CD4-positive, alpha-beta memory T cell (primary cell): Measurements from ENCODE around the gene MED31. TPM values are rescaled to one million over a fixed set of nuclear protein-coding genes. Genes with fewer than 3 reads are reported as not detected.

ENCODE experiments used
- CTCF ChIA-PET: fragments of 350-600 bp; sonication (Branson Sonifier 250); formaldehyde crosslinking; loops from one replicate; lab custom pipeline; 2021; ENCODE audit warnings: inconsistent platforms; ENCODE audit not compliant: partially characterized antibody; lab: Charles Lee
- POLR2A ChIA-PET: fragments of 350-600 bp; sonication (Branson Sonifier 250); formaldehyde crosslinking; loops from one replicate; lab custom pipeline; 2021; ENCODE audit not compliant: partially characterized antibody; lab: Charles Lee
- DNase-seq, 5 donors: peaks; one replicate each; pipeline versions ENCODE4 v3.0.0 to v3.0.0-alpha.2; 2020 to 2022; ENCODE audit warnings: mixed read lengths in 1 of 5
- H3K27ac ChIP-seq: one replicate; pipeline ENCODE4 v1.7.0; 2013; ENCODE audit warnings: low read depth, low read length
- H3K27me3 ChIP-seq: 2 replicates; pipeline ENCODE4 v1.7.0; 2013; ENCODE audit warnings: mild to moderate bottlenecking, low read length, moderate library complexity; ENCODE audit not compliant: insufficient read depth
- H3K36me3 ChIP-seq: 2 replicates; pipeline ENCODE4 v1.7.0; 2013; ENCODE audit warnings: mild to moderate bottlenecking, low read length, moderate library complexity; ENCODE audit not compliant: insufficient read depth
- H3K4me1 ChIP-seq: 2 replicates; pipeline ENCODE4 v1.7.0; 2013; ENCODE audit warnings: mild to moderate bottlenecking, low read length, moderate library complexity; ENCODE audit not compliant: insufficient read depth
- H3K4me3 ChIP-seq, 2 donors: one replicate each; pipeline ENCODE4 v1.7.0; 2013; ENCODE audit warnings: low read length in 2 of 2, mild to moderate bottlenecking in 1 of 2
- H3K9me3 ChIP-seq, 2 donors: one replicate each; pipeline ENCODE4 v1.7.0; 2013; ENCODE audit warnings: low read length in 2 of 2, control low read depth in 1 of 2; ENCODE audit not compliant: control insufficient read depth in 1 of 2
- H3K27ac Mint-ChIP-seq, 7 donors: one replicate each; pipeline ENCODE4 v1.8.0; 2020 to 2021; ENCODE audit warnings: mixed read lengths in 7 of 7, mild to moderate bottlenecking in 6 of 7, inconsistent platforms in 3 of 7, moderate library complexity in 3 of 7
- H3K27me3 Mint-ChIP-seq, 2 donors: one replicate each; pipeline ENCODE4 v1.8.0; 2020 to 2021; ENCODE audit warnings: mixed read lengths in 2 of 2
- H3K36me3 Mint-ChIP-seq, 2 donors: one replicate each; pipeline ENCODE4 v1.8.0; 2020 to 2021; ENCODE audit warnings: mixed read lengths in 2 of 2, inconsistent platforms in 1 of 2, mild to moderate bottlenecking in 1 of 2
- H3K4me1 Mint-ChIP-seq, 4 donors: one replicate each; pipeline ENCODE4 v1.8.0; 2020 to 2021; ENCODE audit warnings: mixed read lengths in 4 of 4, mild to moderate bottlenecking in 1 of 4
- H3K4me3 Mint-ChIP-seq, 8 donors: one replicate each; pipeline ENCODE4 v1.8.0; 2020 to 2021; ENCODE audit warnings: mixed read lengths in 8 of 8, mild to moderate bottlenecking in 7 of 8, moderate library complexity in 6 of 8, inconsistent platforms in 3 of 8
- H3K9me3 Mint-ChIP-seq, 8 donors: one replicate each; pipeline ENCODE4 v1.8.0; 2020 to 2021; ENCODE audit warnings: mixed read lengths in 8 of 8, mild to moderate bottlenecking in 5 of 8, inconsistent platforms in 3 of 8, moderate library complexity in 1 of 8
- intact Hi-C: fragments of 100-400 bp; cut with micrococcal nuclease; formaldehyde crosslinking; loops from one replicate; pipeline ENCODE4 v1.15.1; 2023
- polyA plus RNA-seq, 2 donors: library from polyadenylated mRNA; unstranded; fragments of 300-500 nt; fragmentation: Illumina TruSeq; gene quantifications; one replicate each; pipeline ENCODE4 v1.2.3, GENCODE V29; 2021
- total RNA-seq, 2 experiments: library from RNA; stranded (reverse); gene quantifications; one replicate each; pipeline ENCODE4 v1.2.3, GENCODE V29; 2021

MED31 gene
- total and polyA plus RNA-seq, 4 experiments from 2014 or later = 25.6 to 44.7 (median 33.3) TPM

DNA sequence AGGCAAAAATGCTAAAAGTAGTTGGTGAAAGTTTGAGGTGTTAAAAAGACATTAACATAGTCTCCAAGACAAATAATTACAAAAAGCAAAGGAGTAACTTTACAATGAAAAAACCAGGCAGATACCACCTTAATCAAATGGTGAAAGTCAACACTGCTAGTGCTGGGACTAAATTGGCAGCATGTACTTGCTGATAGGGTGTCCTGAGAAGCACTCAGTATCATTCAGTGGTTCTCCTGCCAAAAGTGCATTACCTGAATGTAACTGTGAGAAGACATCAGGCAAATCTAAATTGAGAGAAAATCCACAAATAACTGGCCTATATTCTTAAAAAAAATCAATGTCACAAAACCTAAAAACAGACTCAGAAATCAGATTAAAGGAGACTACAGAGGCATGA is 18.9 kb downstream of the MED31 start:
- Mint-ChIP-seq H3K4me3 (no peak overlapping the region), H3K36me3 (peaks cover 58% of the 10 kb centered on the region in 2 donors), H3K27ac (no peak overlapping the region), H3K9me3 (no peaks in the 10 kb centered on the region), H3K4me1 (peaks cover 0 to 13% (median 4%) of the 10 kb centered on the region in 4 donors), H3K27me3 (no peaks in the 10 kb centered on the region)
- no peaks in the 10 kb centered on the region for H3K9me3 ChIP-seq
- intact Hi-C loops = no loop called here
- no peak for DNase-seq
- no peak overlapping the region for H3K4me3 ChIP-seq
- no peaks in the 10 kb centered on the region for H3K4me1 ChIP-seq
- H3K27ac ChIP-seq = no peak overlapping the region
- no peaks in the 10 kb centered on the region for H3K27me3 ChIP-seq
- CTCF ChIA-PET = no interaction called here
- H3K36me3 ChIP-seq = peaks cover 33% of the 10 kb centered on the region
- POLR2A ChIA-PET = no interaction called here

DNA sequence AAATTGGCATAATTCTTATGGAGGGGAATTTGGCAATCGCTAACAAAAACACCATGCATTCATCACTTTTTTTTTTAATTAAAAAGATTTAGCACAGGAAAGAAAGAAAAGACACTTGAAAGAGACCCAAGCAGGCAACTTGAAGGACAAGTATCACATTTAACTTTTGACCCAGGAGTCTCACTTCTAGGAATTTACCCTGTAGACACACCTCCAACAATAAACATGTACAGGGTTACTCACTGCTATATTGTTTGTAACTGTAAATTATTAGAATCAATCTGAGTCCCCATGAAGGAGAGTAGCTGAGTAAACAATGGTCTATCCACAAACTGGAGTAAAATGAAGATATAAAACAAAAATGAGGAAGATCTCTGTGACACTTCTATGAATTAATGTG is 21.0 kb downstream of the MED31 start:
- Histone ChIP-seq H3K9me3 (no peaks in the 10 kb centered on the region), H3K36me3 (peaks cover 34% of the 10 kb centered on the region), H3K4me3 (no peak overlapping the region), H3K27ac (no peak overlapping the region), H3K27me3 (no peaks in the 10 kb centered on the region), H3K4me1 (no peaks in the 10 kb centered on the region)
- POLR2A ChIA-PET = no interaction called here
- Mint-ChIP-seq H3K36me3 (peaks cover 69 to 70% of the 10 kb centered on the region in 2 donors), H3K4me3 (no peak overlapping the region), H3K27me3 (no peaks in the 10 kb centered on the region), H3K9me3 (no peaks in the 10 kb centered on the region), H3K4me1 (peaks cover 0 to 13% (median 4%) of the 10 kb centered on the region in 4 donors), H3K27ac (no peak overlapping the region)
- CTCF ChIA-PET = no interaction called here
- DNase-seq = no peak
- intact Hi-C loops = no loop called here

DNA sequence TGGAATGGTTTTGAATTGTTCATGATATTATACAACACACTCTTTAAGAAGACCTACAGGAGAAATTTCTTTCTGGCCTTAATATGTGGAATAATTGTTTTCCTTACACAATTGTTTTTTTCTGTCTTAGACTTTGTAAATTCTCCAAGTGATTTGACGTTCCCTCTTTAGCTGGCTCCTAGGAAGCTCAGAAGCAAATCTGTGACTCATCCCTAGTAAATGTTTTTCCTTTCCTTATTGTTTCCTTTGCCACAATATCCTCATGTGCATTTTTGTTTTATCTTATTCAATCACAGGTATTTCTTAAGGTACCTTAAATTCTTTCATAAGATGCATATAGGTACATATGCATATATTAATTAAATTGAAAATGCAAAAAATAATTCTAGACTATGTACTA is 24.4 kb downstream of the MED31 start:
- Histone ChIP-seq H3K4me3 (no peak overlapping the region), H3K4me1 (no peaks in the 10 kb centered on the region), H3K9me3 (no peaks in the 10 kb centered on the region), H3K27ac (no peak overlapping the region), H3K36me3 (peaks cover 28% of the 10 kb centered on the region), H3K27me3 (no peaks in the 10 kb centered on the region)
- intact Hi-C loops = no loop called here
- CTCF ChIA-PET = no interaction called here
- Mint-ChIP-seq H3K36me3 (peaks cover 54 to 67% of the 10 kb centered on the region in 2 donors), H3K27ac (no peak overlapping the region), H3K4me3 (no peak overlapping the region), H3K27me3 (no peaks in the 10 kb centered on the region), H3K4me1 (peaks cover 0 to 10% (median 3%) of the 10 kb centered on the region in 4 donors), H3K9me3 (no peaks in the 10 kb centered on the region)
- DNase-seq = no peak
- POLR2A ChIA-PET = no interaction called here

DNA sequence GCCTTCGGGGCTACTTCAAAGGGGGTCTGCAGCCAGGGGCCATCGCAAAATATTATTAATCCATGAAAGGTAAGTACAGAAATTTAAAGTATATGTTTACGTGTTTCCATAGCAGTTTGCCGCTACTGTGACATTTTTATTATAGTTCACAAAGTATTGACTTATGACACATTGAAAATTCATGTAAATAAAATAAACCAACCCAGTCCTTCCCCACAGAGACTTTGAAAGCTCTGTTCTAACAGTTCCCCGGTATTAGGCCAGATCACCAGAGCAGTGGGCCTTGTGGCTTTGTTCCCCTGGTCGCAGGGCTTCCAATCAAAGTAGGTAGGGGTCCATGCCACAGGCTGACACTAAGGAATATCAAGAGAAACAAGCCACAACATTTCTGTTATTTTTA is 24.8 kb downstream of the MED31 start:
- CTCF ChIA-PET = no interaction called here
- no peaks in the 10 kb centered on the region for H3K27me3 Mint-ChIP-seq
- POLR2A ChIA-PET = no interaction called here
- Histone ChIP-seq H3K9me3 (no peaks in the 10 kb centered on the region), H3K27ac (no peak overlapping the region), H3K27me3 (no peaks in the 10 kb centered on the region), H3K4me1 (no peaks in the 10 kb centered on the region), H3K4me3 (no peak overlapping the region), H3K36me3 (peaks cover 32% of the 10 kb centered on the region)
- H3K27ac Mint-ChIP-seq = no peak overlapping the region
- no peaks in the 10 kb centered on the region for H3K9me3 Mint-ChIP-seq
- DNase-seq = no peak
- intact Hi-C loops = no loop called here
- no peak overlapping the region for H3K4me3 Mint-ChIP-seq
- H3K4me1 Mint-ChIP-seq = peaks cover 0 to 10% (median 3%) of the 10 kb centered on the region in 4 donors
- H3K36me3 Mint-ChIP-seq = peaks cover 53 to 71% of the 10 kb centered on the region in 2 donors

DNA sequence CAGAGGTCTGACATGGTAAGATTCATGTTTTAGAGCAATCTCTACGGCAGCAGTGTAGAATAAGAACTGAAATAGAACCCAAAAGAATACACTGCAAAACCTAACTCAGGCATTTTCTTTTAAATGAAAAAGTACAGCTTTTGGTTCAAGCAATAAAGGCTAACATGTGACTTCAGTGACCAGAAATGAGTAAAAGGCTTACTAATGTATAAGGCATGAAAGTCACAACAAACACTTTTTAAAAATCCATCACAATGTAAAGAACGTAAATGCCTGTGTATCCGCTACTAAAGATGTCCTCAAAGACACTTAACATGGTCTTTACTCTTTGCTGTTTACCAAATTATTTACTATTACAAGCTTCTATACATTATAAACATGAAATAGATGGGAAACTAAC is 27.5 kb downstream of the MED31 start:
- Histone ChIP-seq H3K27ac (no peak overlapping the region), H3K36me3 (peaks cover 27% of the 10 kb centered on the region), H3K4me1 (no peaks in the 10 kb centered on the region), H3K9me3 (no peaks in the 10 kb centered on the region), H3K4me3 (no peak overlapping the region), H3K27me3 (no peaks in the 10 kb centered on the region)
- H3K27me3 Mint-ChIP-seq = no peaks in the 10 kb centered on the region
- POLR2A ChIA-PET = no interaction called here
- peaks cover 0 to 2% (median 0%) of the 10 kb centered on the region in 4 donors for H3K4me1 Mint-ChIP-seq
- H3K36me3 Mint-ChIP-seq = peaks cover 48 to 69% of the 10 kb centered on the region in 2 donors
- no peak overlapping the region for H3K4me3 Mint-ChIP-seq
- DNase-seq = no peak
- intact Hi-C loops = no loop called here
- H3K27ac Mint-ChIP-seq = peak overlapping the region in 1 of 7 donors; percentile 15
- CTCF ChIA-PET = no interaction called here
- H3K9me3 Mint-ChIP-seq = no peaks in the 10 kb centered on the region

DNA sequence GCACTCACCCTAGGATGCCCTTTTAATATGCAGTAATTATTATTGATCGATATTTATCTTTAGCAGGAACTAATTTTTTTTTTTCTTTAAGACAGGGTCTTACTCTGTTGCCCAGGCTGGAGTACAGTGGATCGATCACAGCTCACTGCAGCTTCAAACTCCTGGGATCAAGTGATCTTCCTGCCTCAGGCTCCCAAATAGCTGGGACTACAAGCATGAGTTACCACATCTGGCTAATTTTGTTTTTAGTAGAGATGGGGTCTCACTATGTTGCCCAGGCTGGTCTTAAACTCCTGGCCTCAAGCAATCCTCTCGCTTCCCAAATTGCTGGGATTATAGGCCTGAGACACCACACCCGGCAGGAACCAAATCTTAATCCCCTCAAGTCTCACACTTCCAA is 40.2 kb downstream of the MED31 start:
- no peaks in the 10 kb centered on the region for H3K9me3 Mint-ChIP-seq
- no peak overlapping the region for H3K4me3 Mint-ChIP-seq
- ChIA-PET POLR2A (no interaction called here), CTCF (no interaction called here)
- Histone ChIP-seq H3K36me3 (peaks cover 32% of the 10 kb centered on the region), H3K27me3 (no peaks in the 10 kb centered on the region), H3K4me3 (no peak overlapping the region), H3K27ac (no peak overlapping the region), H3K4me1 (no peaks in the 10 kb centered on the region), H3K9me3 (no peaks in the 10 kb centered on the region)
- peaks cover 0 to 2% (median 0%) of the 10 kb centered on the region in 4 donors for H3K4me1 Mint-ChIP-seq
- H3K27me3 Mint-ChIP-seq = no peaks in the 10 kb centered on the region
- H3K27ac Mint-ChIP-seq = peak overlapping the region in 1 of 7 donors; percentile 25
- intact Hi-C loops = no loop called here
- DNase-seq = no peak
- H3K36me3 Mint-ChIP-seq = peaks cover 49 to 70% of the 10 kb centered on the region in 2 donors

DNA sequence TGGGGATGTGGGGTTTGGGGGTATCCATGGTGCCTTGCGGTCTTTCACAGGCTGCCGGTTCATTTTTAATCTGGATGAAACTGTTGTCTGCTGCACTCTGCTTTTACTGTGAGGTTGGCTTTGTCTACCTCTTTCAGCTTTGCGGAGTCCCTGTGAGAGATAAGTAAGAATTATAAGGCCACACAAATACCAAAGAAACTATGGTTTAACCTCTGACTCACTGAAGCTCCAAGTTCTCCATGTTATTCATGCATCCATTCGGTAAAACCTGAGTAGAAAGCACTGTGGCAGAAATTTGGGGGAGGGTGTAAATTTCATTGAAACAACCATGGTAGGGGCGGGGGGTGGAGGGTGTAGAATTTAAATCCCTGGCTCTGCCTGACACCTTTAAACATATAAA is 41.4 kb downstream of the MED31 start:
- no peak for DNase-seq
- no peaks in the 10 kb centered on the region for H3K4me1 ChIP-seq
- H3K36me3 Mint-ChIP-seq = peaks cover 56 to 76% of the 10 kb centered on the region in 2 donors
- no peak overlapping the region for H3K27ac Mint-ChIP-seq
- no peak overlapping the region for H3K4me3 Mint-ChIP-seq
- no peaks in the 10 kb centered on the region for H3K27me3 Mint-ChIP-seq
- no peak overlapping the region for H3K27ac ChIP-seq
- intact Hi-C loops = no loop called here
- CTCF ChIA-PET = no interaction called here
- H3K9me3 ChIP-seq = no peaks in the 10 kb centered on the region
- POLR2A ChIA-PET = no interaction called here
- H3K36me3 ChIP-seq = peaks cover 39% of the 10 kb centered on the region
- H3K9me3 Mint-ChIP-seq = no peaks in the 10 kb centered on the region
- H3K27me3 ChIP-seq = no peaks in the 10 kb centered on the region
- H3K4me1 Mint-ChIP-seq = peaks cover 0 to 2% (median 0%) of the 10 kb centered on the region in 4 donors
- no peak overlapping the region for H3K4me3 ChIP-seq

DNA sequence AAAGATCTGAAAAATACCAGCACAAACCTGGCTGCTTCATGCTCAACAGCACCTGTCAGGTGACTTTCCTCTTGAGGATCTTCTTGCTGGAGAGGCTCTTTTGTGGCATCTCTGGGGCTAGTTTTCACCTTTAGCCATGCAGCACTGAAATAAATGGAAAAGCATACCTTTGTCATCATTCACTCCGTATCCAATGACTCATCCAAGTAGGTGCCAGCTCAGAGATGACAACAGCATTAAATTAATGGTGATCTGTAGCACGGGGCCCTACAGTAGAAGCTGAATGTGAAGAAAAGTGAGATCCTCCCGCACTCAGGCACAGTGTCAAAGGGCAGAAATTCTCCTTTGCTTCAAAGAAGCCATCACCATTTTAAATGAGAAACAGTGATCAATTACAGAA is 43.1 kb downstream of the MED31 start:
- H3K4me1 Mint-ChIP-seq = no peaks in the 10 kb centered on the region
- Histone ChIP-seq H3K4me1 (no peaks in the 10 kb centered on the region), H3K36me3 (peaks cover 39% of the 10 kb centered on the region), H3K4me3 (no peak overlapping the region), H3K27me3 (no peaks in the 10 kb centered on the region), H3K9me3 (no peaks in the 10 kb centered on the region), H3K27ac (no peak overlapping the region)
- ChIA-PET POLR2A (no interaction called here), CTCF (interaction anchor here (1.4 kb wide), 1 partner anchor 235 kb away, joined by 3 read pairs; no protein-coding TSS in a partner anchor)
- DNase-seq = no peak
- no peak overlapping the region for H3K4me3 Mint-ChIP-seq
- H3K9me3 Mint-ChIP-seq = no peaks in the 10 kb centered on the region
- intact Hi-C loops = no loop called here
- no peaks in the 10 kb centered on the region for H3K27me3 Mint-ChIP-seq
- peaks cover 56 to 79% of the 10 kb centered on the region in 2 donors for H3K36me3 Mint-ChIP-seq
- no peak overlapping the region for H3K27ac Mint-ChIP-seq
